Testis (tissue), 3 donors: ENCODE data around the gene ADCK2. TPM values are rescaled to one million over a fixed set of nuclear protein-coding genes. Genes with fewer than 3 reads are reported as not detected.

Experiments
- DNase-seq: peaks from one replicate; pipeline ENCODE4 v3.0.0-alpha.2; 2019
- H3K27ac ChIP-seq, 2 donors: fragments of 200-600 bp; sonication (generic); one replicate each; pipeline ENCODE4 v1.5.1; 2019
- H3K27me3 ChIP-seq: fragments of 200-600 bp; sonication (generic); one replicate; pipeline ENCODE4 v1.5.1; 2019
- H3K36me3 ChIP-seq: fragments of 200-600 bp; sonication (generic); one replicate; pipeline ENCODE4 v1.5.1; 2017; ENCODE audit warnings: low read depth; ENCODE audit errors: missing control alignments
- H3K4me1 ChIP-seq: fragments of 200-600 bp; sonication (generic); one replicate; pipeline ENCODE4 v1.5.1; 2019
- H3K4me3 ChIP-seq, 2 donors: fragments of 200-600 bp; sonication (generic); one replicate each; pipeline ENCODE4 v1.5.1; 2017 to 2019
- H3K9me3 ChIP-seq: fragments of 200-600 bp; sonication (generic); one replicate; pipeline ENCODE4 v1.5.1; 2017
- CTCF ChIP-seq, 3 experiments: fragments of 450-650 bp in 2 of 3; fragments of 200-600 bp in 1 of 3; sonication (generic) in 1 of 3; IDR thresholded peaks; one replicate each; pipeline ENCODE4 v1.5.1; 2016 to 2019; ENCODE audit warnings: antibody characterized with exemption in 3 of 3, mild to moderate bottlenecking in 2 of 3, moderate library complexity in 1 of 3
- POLR2A ChIP-seq: fragments of 450-650 bp; IDR thresholded peaks from one replicate; pipeline ENCODE4 v1.6.1; 2017; ENCODE audit warnings: antibody characterized with exemption, mild to moderate bottlenecking, moderate library complexity
- WGBS, 2 donors: methylation state at CpG; one replicate each; pipeline ENCODE4 v1.1.5; 2018; 5-methylcytosine and 5-hydroxymethylcytosine counted together
- intact Hi-C: fragments of 100-400 bp; cut with DNase I; formaldehyde crosslinking; loops from one replicate; pipeline ENCODE4 v1.15.1; 2023; ENCODE audit warnings: low total_unique reads
- polyA plus RNA-seq: library from polyadenylated mRNA; stranded (reverse); fragments of 350-450 nt; fragmentation: Illumina TruSeq; extraction: RNeasy Lipid Tissue Mini Kit (QIAGEN cat#74804); gene quantifications from one replicate; pipeline ENCODE4 v1.2.3, GENCODE V29; 2014; ENCODE audit warnings: low read depth, low replicate concordance; ENCODE audit not compliant: insufficient read depth
- total RNA-seq, 2 donors: library from RNA; depleted of rRNA; stranded (reverse); fragments of >200 nt; gene quantifications; one replicate each; pipeline ENCODE4 v1.2.3, GENCODE V29; 2016

ADCK2 gene
- total and polyA plus RNA-seq, 3 donors from 2014 or later = 12.9 to 21.2 (median 20.4) TPM

- DNase-seq = no peak
- no peak for TF ChIP-seq POLR2A
- intact Hi-C loops = loop anchor here (5.0 kb wide), 1 partner anchor 137 kb away; no protein-coding TSS in a partner anchor
- no peak overlapping the region for H3K4me3 ChIP-seq
- no peaks in the 10 kb centered on the region for H3K9me3 ChIP-seq
- H3K4me1 ChIP-seq = peaks cover 8% of the 10 kb centered on the region
- WGBS, 2 donors = 71 to 74% methylated on average over 2 of the region's 2 CpGs
- H3K27me3 ChIP-seq = no peaks in the 10 kb centered on the region
- H3K27ac ChIP-seq = no peak overlapping the region
- H3K36me3 ChIP-seq = no peaks in the 10 kb centered on the region
Observed at GRCh38 chr7:140654109-140654387, 18.7 kb upstream of the ADCK2 start.

GRCh38 chr7:140654661-140655060 is 18.1 kb upstream of the ADCK2 start:
- Histone ChIP-seq H3K4me3 (no peak overlapping the region), H3K36me3 (no peaks in the 10 kb centered on the region), H3K27me3 (no peaks in the 10 kb centered on the region), H3K27ac (no peak overlapping the region), H3K9me3 (no peaks in the 10 kb centered on the region), H3K4me1 (peaks cover 8% of the 10 kb centered on the region)
- no peak for DNase-seq
- TF ChIP-seq CTCF (IDR thresholded peaks at IDR 0.05) (no peak), POLR2A (no peak)
- 94 to 99% methylated on average over 4 of the region's 4 CpGs for WGBS, 2 donors
- intact Hi-C loops = loop anchor here (5.0 kb wide), 1 partner anchor 137 kb away; no protein-coding TSS in a partner anchor

- H3K9me3 ChIP-seq = no peaks in the 10 kb centered on the region
- no peaks in the 10 kb centered on the region for H3K27me3 ChIP-seq
- no peak overlapping the region for H3K27ac ChIP-seq
- no peak for TF ChIP-seq POLR2A
- no peak for TF ChIP-seq CTCF (IDR thresholded peaks at IDR 0.05)
- WGBS, 2 donors = 88 to 89% methylated on average over 16 of the region's 16 CpGs
- no peak for DNase-seq
- peaks cover 8% of the 10 kb centered on the region for H3K4me1 ChIP-seq
- H3K4me3 ChIP-seq = no peak overlapping the region
- H3K36me3 ChIP-seq = no peaks in the 10 kb centered on the region
- intact Hi-C loops = no loop called here
Observed at GRCh38 chr7:140655511-140656408, 17.0 kb upstream of the ADCK2 start.

GRCh38 chr7:140656548-140657515 is 15.9 kb upstream of the ADCK2 start:
- H3K27ac ChIP-seq = no peak overlapping the region

More at GRCh38 chr7:140656548-140657515, 15.9 kb upstream of the ADCK2 start:
- intact Hi-C loops = no loop called here
- no peaks in the 10 kb centered on the region for H3K27me3 ChIP-seq
- H3K36me3 ChIP-seq = no peaks in the 10 kb centered on the region
- TF ChIP-seq CTCF (IDR thresholded peaks at IDR 0.05) (no peak), POLR2A (no peak)
- WGBS, 2 donors = 54 to 57% methylated on average over 11 of the region's 11 CpGs
- no peaks in the 10 kb centered on the region for H3K9me3 ChIP-seq
- no peak overlapping the region for H3K4me3 ChIP-seq
- peak; percentile 47 for DNase-seq
- H3K4me1 ChIP-seq = peaks cover 8% of the 10 kb centered on the region
